HEK293 (cell line): ENCODE data around the gene MARK3.

Experiments
- CTCF ChIA-PET: fragments of 350-600 bp; formaldehyde crosslinking; extraction: SDS; loops from one replicate; lab custom pipeline; 2021; ENCODE audit warnings: antibody characterized with exemption; lab: Yijun Ruan, JAX
- POLR2A ChIA-PET: fragments of 300-600 bp; formaldehyde crosslinking; extraction: SDS; loops from one replicate; lab custom pipeline; 2020; ENCODE audit warnings: antibody characterized with exemption, inconsistent platforms; lab: Yijun Ruan, JAX
- H3K27ac ChIP-seq: fragments of 200-500 bp; sonication (Bioruptor generic); 2 replicates; pipeline ENCODE4 v1.5.1; 2014; ENCODE audit warnings: low read depth, low read length, control low read depth, inconsistent platforms; ENCODE audit errors: extremely low read depth
- H3K36me3 ChIP-seq, 2 experiments: fragments of 200-500 bp in 1 of 2; sonication (Bioruptor generic) in 1 of 2; 1 replicate in 1 of 2; 2 replicates in 1 of 2; pipeline ENCODE4 v1.5.1; 2014 to 2017; ENCODE audit warnings: inconsistent platforms in 2 of 2, low read length in 2 of 2; ENCODE audit not compliant: control insufficient read depth in 2 of 2, insufficient read depth in 1 of 2
- H3K4me1 ChIP-seq: fragments of 200-500 bp; sonication (Bioruptor generic); 2 replicates; pipeline ENCODE4 v1.5.1; 2014; ENCODE audit warnings: mild to moderate bottlenecking, low read length, inconsistent platforms; ENCODE audit not compliant: control insufficient read depth, insufficient read depth
- H3K4me3 ChIP-seq: 2 replicates; pipeline ENCODE4 v1.5.1; 2011; ENCODE audit warnings: low read depth, mild to moderate bottlenecking, control low read depth, low read length, moderate library complexity
- H3K9me3 ChIP-seq: fragments of 200-500 bp; sonication (Bioruptor generic); 2 replicates; pipeline ENCODE4 v1.5.1; 2014; ENCODE audit warnings: low read depth, low read length, inconsistent platforms; ENCODE audit not compliant: control insufficient read depth, insufficient read depth
- ELK4 ChIP-seq: IDR thresholded peaks from 2 replicates; pipeline ENCODE4 v1.6.1; 2011; ENCODE audit warnings: mild to moderate bottlenecking, low read depth, low read length, borderline replicate concordance
- HOXA7 ChIP-seq: sonication (generic); formaldehyde crosslinking; IDR thresholded peaks from 2 replicates; pipeline ENCODE4 v1.8.1; 2022; ENCODE audit warnings: missing genetic modification reagents, borderline replicate concordance
- HOXD13 ChIP-seq: sonication (generic); formaldehyde crosslinking; IDR thresholded peaks from 2 replicates; pipeline ENCODE4 v1.8.0; 2022; ENCODE audit warnings: missing genetic modification reagents, borderline replicate concordance
- MZF1 ChIP-seq: fragments of 450-650 bp; formaldehyde crosslinking; IDR thresholded peaks from 2 replicates; pipeline ENCODE4 v1.5.1; 2017; ENCODE audit warnings: missing biosample characterization, missing genetic modification characterization, borderline replicate concordance
- SCRT1 ChIP-seq: fragments of 450-650 bp; formaldehyde crosslinking; IDR thresholded peaks from 2 replicates; pipeline ENCODE4 v1.5.1; 2016; ENCODE audit warnings: missing biosample characterization, missing genetic modification characterization, borderline replicate concordance
- SCRT2 ChIP-seq: fragments of 450-650 bp; formaldehyde crosslinking; IDR thresholded peaks from 2 replicates; pipeline ENCODE4 v1.5.1; 2016; ENCODE audit warnings: missing biosample characterization, missing genetic modification characterization
- SP2 ChIP-seq: fragments of 450-650 bp; formaldehyde crosslinking; IDR thresholded peaks from 2 replicates; pipeline ENCODE4 v1.5.1; 2016; ENCODE audit warnings: missing biosample characterization, missing genetic modification characterization
- TRIM28 ChIP-seq: IDR thresholded peaks from 2 replicates; pipeline ENCODE4 v1.6.1; 2011; ENCODE audit warnings: low read length, control low read depth, borderline replicate concordance
- YY1 ChIP-seq: fragments of 450-650 bp; formaldehyde crosslinking; IDR thresholded peaks from 2 replicates; pipeline ENCODE4 v1.5.1; 2018; ENCODE audit warnings: missing biosample characterization, missing genetic modification characterization
- ZBTB44 ChIP-seq: fragments of 450-650 bp; IDR thresholded peaks from 2 replicates; pipeline ENCODE4 v1.5.1; 2018; ENCODE audit warnings: missing biosample characterization, mild to moderate bottlenecking, missing genetic modification characterization
- ZNF221 ChIP-seq: fragments of 450-650 bp; formaldehyde crosslinking; IDR thresholded peaks from 2 replicates; pipeline ENCODE4 v1.5.1; 2017; ENCODE audit warnings: missing biosample characterization, missing genetic modification characterization, borderline replicate concordance
- ZNF274 ChIP-seq, 2 experiments: fragments of 200-500 bp in 1 of 2; fragments of 450-650 bp in 1 of 2; sonication (Bioruptor generic) in 1 of 2; formaldehyde crosslinking in 1 of 2; IDR thresholded peaks; 2 replicates each; pipeline versions ENCODE4 v1.5.1 to v1.6.1; 2014 to 2016; ENCODE audit warnings: borderline replicate concordance in 1 of 2, inconsistent platforms in 1 of 2, low read length in 1 of 2, missing biosample characterization in 1 of 2, missing genetic modification characterization in 1 of 2
- ZNF514 ChIP-seq: fragments of 450-650 bp; formaldehyde crosslinking; IDR thresholded peaks from 2 replicates; pipeline ENCODE4 v1.5.1; 2016; ENCODE audit warnings: missing biosample characterization, missing genetic modification characterization
- ZNF560 ChIP-seq: fragments of 450-650 bp; formaldehyde crosslinking; IDR thresholded peaks from 2 replicates; pipeline ENCODE4 v1.5.1; 2017; ENCODE audit warnings: missing biosample characterization, missing genetic modification characterization, borderline replicate concordance
- ZNF571 ChIP-seq: fragments of 450-650 bp; formaldehyde crosslinking; IDR thresholded peaks from 2 replicates; pipeline ENCODE4 v1.5.0; 2017; ENCODE audit warnings: missing biosample characterization, missing genetic modification characterization
- ZNF585B ChIP-seq: fragments of 450-650 bp; formaldehyde crosslinking; IDR thresholded peaks from 2 replicates; pipeline ENCODE4 v1.5.1; 2016; ENCODE audit warnings: missing biosample characterization, missing genetic modification characterization
- ZNF621 ChIP-seq: fragments of 450-650 bp; formaldehyde crosslinking; IDR thresholded peaks from 2 replicates; pipeline ENCODE4 v1.5.1; 2017; ENCODE audit warnings: missing biosample characterization, missing genetic modification characterization
- ZNF626 ChIP-seq: fragments of 450-650 bp; sonication (Bioruptor Pico); formaldehyde crosslinking; IDR thresholded peaks from 2 replicates; pipeline ENCODE4 v1.5.1; 2018; ENCODE audit warnings: missing biosample characterization, missing genetic modification characterization, inconsistent platforms
- ZNF654 ChIP-seq: fragments of 450-650 bp; formaldehyde crosslinking; IDR thresholded peaks from 2 replicates; pipeline ENCODE4 v1.5.1; 2016; ENCODE audit warnings: low read depth, missing biosample characterization, missing genetic modification characterization
- ZNF785 ChIP-seq: fragments of 450-650 bp; formaldehyde crosslinking; IDR thresholded peaks from 2 replicates; pipeline ENCODE4 v1.5.1; 2016; ENCODE audit warnings: missing biosample characterization, missing genetic modification characterization
- ZNF791 ChIP-seq: fragments of 450-650 bp; formaldehyde crosslinking; IDR thresholded peaks from 2 replicates; pipeline ENCODE4 v1.5.1; 2016; ENCODE audit warnings: missing biosample characterization, missing genetic modification characterization
- ZSCAN18 ChIP-seq: fragments of 450-650 bp; formaldehyde crosslinking; IDR thresholded peaks from 2 replicates; pipeline ENCODE4 v1.5.1; 2016; ENCODE audit warnings: missing biosample characterization, missing genetic modification characterization
- TF ChIP-seq, protein P1 (sequence below): fragments of 450-650 bp; formaldehyde crosslinking; IDR thresholded peaks from 2 replicates; pipeline ENCODE4 v1.5.1; 2017; ENCODE audit warnings: missing biosample characterization, missing genetic modification characterization
- TF ChIP-seq, protein P2 (sequence below): fragments of 450-650 bp; formaldehyde crosslinking; IDR thresholded peaks from 2 replicates; pipeline ENCODE4 v1.5.1; 2016; ENCODE audit warnings: missing biosample characterization, missing genetic modification characterization, borderline replicate concordance

MARK3 gene

GRCh38 chr14:103336191-103336590 lies 49.0 kb upstream of the MARK3 start:
- ChIA-PET CTCF (interaction anchor here (0.7 to 1.6 kb wide), 5 partner anchors 17 to 261 kb away, joined by 3 to 5 read pairs (median 3); no protein-coding TSS in a partner anchor), POLR2A (interaction anchor here (1.2 to 3.9 kb wide), 3 partner anchors 9 to 260 kb away, joined by 3 to 46 read pairs (median 6); no protein-coding TSS in a partner anchor)
- Histone ChIP-seq H3K27ac (no peak overlapping the region), H3K9me3 (no peaks in the 10 kb centered on the region), H3K4me1 (peaks cover 6% of the 10 kb centered on the region; the same call in 1 of the 2 replicates), H3K4me3 (no peak overlapping the region), H3K36me3 (peaks cover 55 to 64% of the 10 kb centered on the region in 2 experiments)
- TF ChIP-seq YY1 (tag by site-specific recombination) (no peak), ELK4 (no peak), ZNF621 (no peak), ZNF571 (no peak), ZNF274 (IDR thresholded peaks at IDR 0.05; ENCODE audit: low read length) (no peak), ZNF274 (tag by site-specific recombination; IDR thresholded peaks at IDR 0.05; ENCODE audit: borderline replicate concordance) (no peak), ZNF221 (tag by site-specific recombination) (no peak), ZBTB44 (tag by site-specific recombination) (no peak), MZF1 (no peak), ZSCAN18 (no peak), TRIM28 (no peak), ZNF626 (no peak)
- TF ChIP-seq, protein P1, sequence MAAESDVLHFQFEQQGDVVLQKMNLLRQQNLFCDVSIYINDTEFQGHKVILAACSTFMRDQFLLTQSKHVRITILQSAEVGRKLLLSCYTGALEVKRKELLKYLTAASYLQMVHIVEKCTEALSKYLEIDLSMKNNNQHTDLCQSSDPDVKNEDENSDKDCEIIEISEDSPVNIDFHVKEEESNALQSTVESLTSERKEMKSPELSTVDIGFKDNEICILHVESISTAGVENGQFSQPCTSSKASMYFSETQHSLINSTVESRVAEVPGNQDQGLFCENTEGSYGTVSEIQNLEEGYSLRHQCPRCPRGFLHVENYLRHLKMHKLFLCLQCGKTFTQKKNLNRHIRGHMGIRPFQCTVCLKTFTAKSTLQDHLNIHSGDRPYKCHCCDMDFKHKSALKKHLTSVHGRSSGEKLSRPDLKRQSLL (tag by site-specific recombination), result no peak

DNA sequence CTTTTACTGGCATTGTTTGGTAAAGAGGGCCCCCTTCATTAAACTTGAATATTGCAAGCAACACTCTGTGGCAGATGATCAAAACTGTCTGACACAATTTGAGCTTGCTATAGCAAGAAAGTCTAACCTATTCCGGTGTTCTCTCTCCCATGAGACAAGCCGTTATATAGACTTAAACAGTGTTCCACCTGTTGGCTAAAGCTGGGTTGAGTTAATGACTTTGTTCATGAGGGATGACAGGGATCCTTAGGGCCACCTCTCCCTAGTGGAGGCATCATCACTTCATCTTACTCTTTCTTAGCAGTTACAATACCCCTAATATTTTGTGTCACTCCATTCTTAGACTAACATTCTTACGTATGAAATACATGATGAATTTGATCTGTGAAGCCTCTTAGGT lies 47.4 kb upstream of the MARK3 start:
- Histone ChIP-seq H3K4me3 (no peak overlapping the region), H3K36me3 (peaks cover 71 to 80% of the 10 kb centered on the region in 2 experiments), H3K4me1 (peaks cover 6% of the 10 kb centered on the region; the same call in 1 of the 2 replicates), H3K27ac (no peak overlapping the region), H3K9me3 (no peaks in the 10 kb centered on the region)
- CTCF ChIA-PET, result no interaction called here
- TF ChIP-seq ZNF654 (tag by site-specific recombination) (no peak), HOXA7 (CRISPR knock-in tag) (no peak), ZNF560 (no peak), ZNF585B (tag by site-specific recombination) (no peak), SCRT1 (tag by site-specific recombination) (0 out of 2 replicates have a peak, but pooled peaks have one; percentile 32), ZNF785 (no peak), SCRT2 (peak; percentile 77), SP2 (no peak), ZNF791 (tag by site-specific recombination) (no peak), ZBTB44 (tag by site-specific recombination) (no peak), YY1 (tag by site-specific recombination) (no peak), HOXD13 (no peak), ZNF514 (no peak)
- TF ChIP-seq, protein P2, sequence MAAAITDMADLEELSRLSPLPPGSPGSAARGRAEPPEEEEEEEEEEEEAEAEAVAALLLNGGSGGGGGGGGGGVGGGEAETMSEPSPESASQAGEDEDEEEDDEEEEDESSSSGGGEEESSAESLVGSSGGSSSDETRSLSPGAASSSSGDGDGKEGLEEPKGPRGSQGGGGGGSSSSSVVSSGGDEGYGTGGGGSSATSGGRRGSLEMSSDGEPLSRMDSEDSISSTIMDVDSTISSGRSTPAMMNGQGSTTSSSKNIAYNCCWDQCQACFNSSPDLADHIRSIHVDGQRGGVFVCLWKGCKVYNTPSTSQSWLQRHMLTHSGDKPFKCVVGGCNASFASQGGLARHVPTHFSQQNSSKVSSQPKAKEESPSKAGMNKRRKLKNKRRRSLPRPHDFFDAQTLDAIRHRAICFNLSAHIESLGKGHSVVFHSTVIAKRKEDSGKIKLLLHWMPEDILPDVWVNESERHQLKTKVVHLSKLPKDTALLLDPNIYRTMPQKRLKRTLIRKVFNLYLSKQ, result no peak
- POLR2A ChIA-PET, result interaction anchor here (0.6 kb wide), 1 partner anchor 33 kb away, joined by 5 read pairs; no protein-coding TSS in a partner anchor
